Cortex of kidney (tissue), 1 donor: Measurements from ENCODE around the gene OR2L13.
"Not testable (repeated sequence)": the region's sequence is repeated elsewhere in the genome, so short reads cannot be mapped to it uniquely, and the experiment has no call there.

ENCODE experiments used
- DNase-seq: peaks from one replicate; lab custom pipeline; 2025; lab: John Stamatoyannopoulos, UW

Gene OR2L13, protein sequence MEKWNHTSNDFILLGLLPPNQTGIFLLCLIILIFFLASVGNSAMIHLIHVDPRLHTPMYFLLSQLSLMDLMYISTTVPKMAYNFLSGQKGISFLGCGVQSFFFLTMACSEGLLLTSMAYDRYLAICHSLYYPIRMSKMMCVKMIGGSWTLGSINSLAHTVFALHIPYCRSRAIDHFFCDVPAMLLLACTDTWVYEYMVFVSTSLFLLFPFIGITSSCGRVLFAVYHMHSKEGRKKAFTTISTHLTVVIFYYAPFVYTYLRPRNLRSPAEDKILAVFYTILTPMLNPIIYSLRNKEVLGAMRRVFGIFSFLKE

GRCh38 chr1:248094884-248095283 lies at the start of gene OR2L13:
TSS of gene OR2L13 (plus strand) at chr1:248095184. CDS start at chr1:248099376, 4,192 bp downstream.
- DNase-seq = no peak

DNA sequence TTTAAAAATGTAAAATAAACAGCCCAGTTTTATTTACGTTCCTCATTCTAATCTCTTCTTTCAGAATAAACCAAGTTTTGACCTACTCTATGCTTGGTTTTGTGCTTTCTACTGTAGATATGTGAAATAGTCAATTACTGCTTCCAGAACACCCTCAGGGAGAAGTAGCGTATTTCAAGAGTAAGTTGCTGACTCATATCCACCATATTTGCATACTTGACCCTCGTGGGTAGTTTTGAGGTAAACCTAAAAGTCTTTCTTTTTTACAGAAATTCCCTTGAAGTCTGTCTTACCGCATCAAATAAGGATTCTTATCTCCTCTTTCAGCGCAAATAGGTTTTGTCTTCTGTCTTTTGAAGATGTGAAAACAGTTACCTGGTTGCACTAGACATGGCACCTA lies 49.8 kb upstream of the OR2L13 start:
- no peak for DNase-seq

GRCh38 chr1:248046536-248046935 lies 48.4 kb upstream of the OR2L13 start, which contains the start of gene OR2L3:
TSS of gene OR2L3 (plus strand) at chr1:248046836. CDS start at chr1:248060682, 13,846 bp downstream.
- DNase-seq = no peak

GRCh38 chr1:248047008-248047407 lies 48.0 kb upstream of the OR2L13 start:
- DNase-seq = no peak

DNA sequence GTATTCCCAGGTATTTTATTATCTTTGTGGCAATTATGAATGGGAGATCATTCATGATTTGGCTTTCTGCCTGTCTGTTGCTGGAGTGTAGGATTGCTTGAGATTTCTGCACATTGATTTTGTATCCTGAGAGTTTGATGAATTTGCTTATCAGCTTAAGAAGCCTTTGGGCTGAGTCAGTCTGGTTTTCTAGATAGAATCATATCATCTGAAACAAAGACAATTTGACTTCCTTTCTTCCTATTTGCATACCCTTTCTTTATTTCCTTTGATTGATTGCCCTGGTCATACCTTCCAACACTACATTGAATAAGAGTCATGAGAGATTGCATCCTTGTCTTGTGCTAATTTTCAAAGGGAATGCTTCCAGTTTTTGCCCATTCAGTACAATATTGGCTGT lies 40.3 kb upstream of the OR2L13 start:
- no peak for DNase-seq

DNA sequence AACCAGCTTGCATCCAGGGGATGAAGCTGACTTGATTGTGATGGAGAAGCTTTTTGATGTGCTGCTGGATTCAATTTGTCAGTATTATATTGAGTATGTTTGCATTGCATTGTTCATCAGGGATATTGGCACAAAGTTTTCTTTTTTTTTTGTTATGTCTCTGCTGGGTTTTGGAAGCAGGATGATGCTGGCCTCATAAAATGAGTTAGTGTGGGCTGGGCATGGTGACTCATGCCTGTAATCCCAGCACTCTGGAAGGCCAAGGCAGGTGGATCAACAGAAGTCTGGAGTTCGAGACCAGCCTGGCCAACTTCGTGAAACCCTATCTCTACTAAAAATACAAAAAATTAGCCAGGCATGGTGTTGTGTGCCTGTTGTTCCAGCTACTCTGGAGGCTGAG lies 39.7 kb upstream of the OR2L13 start:
- no peak for DNase-seq

GRCh38 chr1:248065071-248065470 lies 29.9 kb upstream of the OR2L13 start:
- no peak for DNase-seq

DNA sequence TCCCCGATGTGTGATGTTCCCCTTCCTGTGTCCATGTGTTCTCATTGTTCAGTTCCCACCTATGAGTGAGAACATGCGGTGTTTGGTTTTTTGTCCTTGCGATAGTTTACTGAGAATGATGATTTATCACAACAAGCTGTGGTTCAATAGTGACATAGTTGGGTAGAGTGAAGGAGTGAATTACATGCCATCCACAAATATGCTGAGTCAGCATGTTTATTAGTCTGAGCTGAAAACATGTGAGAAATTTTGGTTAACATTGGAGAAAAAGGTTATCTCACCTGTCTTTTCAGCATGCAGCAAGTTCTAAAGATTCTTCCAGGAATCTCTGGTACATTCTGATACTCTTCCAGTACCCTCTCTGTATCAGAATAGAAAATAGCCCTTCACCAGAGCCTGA lies 29.4 kb upstream of the OR2L13 start:
- DNase-seq = no peak

- DNase-seq = not testable (repeated sequence)
These were observed 11.1 kb upstream of the OR2L13 start for GRCh38 chr1:248083864-248084263.

DNA sequence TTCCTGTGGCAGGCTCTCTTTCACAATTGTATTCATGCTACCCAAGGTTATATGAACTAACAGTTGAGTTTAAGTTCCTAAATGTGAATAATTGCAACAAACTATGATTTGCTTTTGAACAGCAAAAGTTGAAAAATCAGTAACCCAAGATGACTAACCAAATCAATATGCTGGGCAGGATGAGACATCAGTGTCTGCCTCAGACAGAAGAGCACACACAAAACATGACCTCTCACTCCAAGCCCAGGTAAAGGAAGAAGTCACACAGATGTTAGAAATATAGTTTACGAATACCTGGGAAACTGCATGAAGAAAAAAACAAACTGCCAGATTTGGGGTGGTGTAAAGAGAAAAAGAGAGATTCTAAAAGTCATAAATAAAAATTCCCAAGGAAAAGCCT lies 3.5 kb downstream of the OR2L13 start:
- no peak for DNase-seq

- no peak for DNase-seq
These were observed 7.9 kb downstream of the OR2L13 start for GRCh38 chr1:248102847-248103246.

- no peak for DNase-seq
These were observed 16.2 kb downstream of the OR2L13 start for GRCh38 chr1:248111157-248111556.

GRCh38 chr1:248114890-248115289 lies 19.9 kb downstream of the OR2L13 start:
- no peak for DNase-seq

- DNase-seq = no peak
These were observed 32.7 kb downstream of the OR2L13 start for GRCh38 chr1:248127653-248128052.

- no peak for DNase-seq
These were observed 41.8 kb downstream of the OR2L13 start for GRCh38 chr1:248136811-248137210.

GRCh38 chr1:248140846-248141245 lies 45.9 kb downstream of the OR2L13 start:
- no peak for DNase-seq

- no peak for DNase-seq
These were observed 48.3 kb downstream of the OR2L13 start for GRCh38 chr1:248143311-248143710.

DNA sequence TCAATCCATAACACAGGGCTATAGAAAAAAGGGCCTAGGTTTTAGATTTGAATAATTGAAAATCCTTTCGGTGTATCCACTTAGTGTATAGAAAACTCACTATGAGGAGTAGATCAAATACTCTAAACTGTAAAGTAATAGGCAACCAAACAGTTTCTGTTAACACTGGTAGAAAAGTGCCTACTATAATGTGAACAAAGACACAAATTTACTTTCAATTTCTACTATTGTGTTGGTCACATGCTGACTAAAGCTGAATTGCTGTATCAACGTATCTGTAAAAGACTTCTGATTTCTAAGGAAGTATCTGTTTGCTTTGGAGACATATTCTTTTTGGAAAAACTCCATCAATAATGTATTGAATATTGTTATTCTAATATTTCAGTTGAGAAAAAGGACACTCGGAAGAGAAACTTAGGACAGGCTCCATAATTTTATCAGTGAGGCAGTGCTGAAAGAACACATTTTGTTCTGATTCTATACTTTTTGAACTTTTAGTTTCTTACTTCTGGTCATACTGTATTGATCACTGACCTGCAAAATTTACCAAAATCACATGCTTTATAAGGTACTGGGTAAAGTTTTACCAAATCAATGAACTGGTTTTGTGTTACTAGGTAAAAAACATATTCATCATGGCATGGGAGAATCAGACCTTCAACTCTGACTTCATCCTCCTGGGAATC lies 49.7 kb downstream of the OR2L13 start, which contains the start of gene OR2M5:
Gene OR2M5 (plus strand): TSS at position 636 of the 686 bp plus-strand sequence. CDS start 0 bp downstream, at position 636.
- DNase-seq = no peak
